Sigmoid colon (tissue), 7 donors: Measurements from ENCODE around the gene ING3. TPM values are rescaled to one million over a fixed set of nuclear protein-coding genes. Genes with fewer than 3 reads are reported as not detected.

Source experiments
- DNase-seq: peaks from one replicate; pipeline ENCODE4 v3.0.0-alpha.2; 2019
- H3K27ac ChIP-seq, 4 donors: fragments of 200-600 bp; sonication (generic); one replicate each; pipeline ENCODE4 v1.5.1; 2016 to 2019; ENCODE audit warnings: mild to moderate bottlenecking in 1 of 4
- H3K27me3 ChIP-seq, 3 donors: fragments of 200-600 bp; sonication (generic); one replicate each; pipeline ENCODE4 v1.5.1; 2019; ENCODE audit warnings: mild to moderate bottlenecking in 1 of 3
- H3K36me3 ChIP-seq, 4 donors: fragments of 200-600 bp; sonication (generic); one replicate each; pipeline ENCODE4 v1.5.1; 2016 to 2019
- H3K4me1 ChIP-seq, 4 donors: fragments of 200-600 bp; sonication (generic); one replicate each; pipeline ENCODE4 v1.5.1; 2017 to 2019
- H3K4me3 ChIP-seq, 4 donors: fragments of 200-600 bp; sonication (generic); one replicate each; pipeline ENCODE4 v1.5.1; 2017 to 2019; ENCODE audit warnings: mild to moderate bottlenecking in 2 of 4, moderate library complexity in 1 of 4
- H3K9me3 ChIP-seq, 4 donors: fragments of 200-600 bp in 3 of 4; sonication (generic) in 3 of 4; one replicate each; pipeline versions ENCODE4 v1.5.1 to v1.6.1; 2013 to 2019
- EP300 ChIP-seq, 4 donors: sonication (generic); formaldehyde crosslinking; IDR thresholded peaks; one replicate each; pipeline ENCODE4 v1.6.1; 2017; ENCODE audit warnings: antibody characterized with exemption in 4 of 4
- POLR2A ChIP-seq, 2 donors: fragments of 450-650 bp; IDR thresholded peaks; one replicate each; pipeline ENCODE4 v1.6.1; 2016; ENCODE audit warnings: antibody characterized with exemption in 2 of 2, mild to moderate bottlenecking in 2 of 2, moderate library complexity in 2 of 2
- POLR2AphosphoS5 ChIP-seq, 4 donors: sonication (generic); formaldehyde crosslinking; IDR thresholded peaks; one replicate each; pipeline ENCODE4 v1.6.1; 2017; ENCODE audit warnings: antibody characterized with exemption in 4 of 4
- WGBS, 2 donors: extraction: QIAGEN DNeasy Blood & Tissue Kit; methylation state at CpG; one replicate each; pipeline ENCODE4 v1.1.7; 2013; 5-methylcytosine and 5-hydroxymethylcytosine counted together
- intact Hi-C: fragments of 100-400 bp; cut with DNase I; formaldehyde crosslinking; loops from one replicate; pipeline ENCODE4 v1.15.1; 2023
- polyA plus RNA-seq, 3 donors: library from polyadenylated mRNA; stranded (reverse); fragments of 200-250 nt; gene quantifications; one replicate each; pipeline ENCODE4 v1.2.3, GENCODE V29; 2013
- total RNA-seq, 4 donors: library from RNA; depleted of rRNA; stranded (reverse); fragments of >200 nt; gene quantifications; one replicate each; pipeline ENCODE4 v1.1.0, GENCODE V29; 2016
- TF ChIP-seq, protein P1 (sequence below), 4 experiments: fragments of 450-650 bp in 3 of 4; fragments of 200-600 bp in 1 of 4; IDR thresholded peaks; one replicate each; pipeline ENCODE4 v1.5.1; 2016 to 2019; ENCODE audit warnings: antibody characterized with exemption in 4 of 4, mild to moderate bottlenecking in 3 of 4, moderate library complexity in 2 of 4
- donor health status: healthy with polysubstance abuse.
- donor health status: Bipolar disorder and iron deficiency.
- donor health status: healthy.

Gene ING3
- total and polyA plus RNA-seq, 7 donors, result 9.6 to 33.1 (median 16.6) TPM

DNA sequence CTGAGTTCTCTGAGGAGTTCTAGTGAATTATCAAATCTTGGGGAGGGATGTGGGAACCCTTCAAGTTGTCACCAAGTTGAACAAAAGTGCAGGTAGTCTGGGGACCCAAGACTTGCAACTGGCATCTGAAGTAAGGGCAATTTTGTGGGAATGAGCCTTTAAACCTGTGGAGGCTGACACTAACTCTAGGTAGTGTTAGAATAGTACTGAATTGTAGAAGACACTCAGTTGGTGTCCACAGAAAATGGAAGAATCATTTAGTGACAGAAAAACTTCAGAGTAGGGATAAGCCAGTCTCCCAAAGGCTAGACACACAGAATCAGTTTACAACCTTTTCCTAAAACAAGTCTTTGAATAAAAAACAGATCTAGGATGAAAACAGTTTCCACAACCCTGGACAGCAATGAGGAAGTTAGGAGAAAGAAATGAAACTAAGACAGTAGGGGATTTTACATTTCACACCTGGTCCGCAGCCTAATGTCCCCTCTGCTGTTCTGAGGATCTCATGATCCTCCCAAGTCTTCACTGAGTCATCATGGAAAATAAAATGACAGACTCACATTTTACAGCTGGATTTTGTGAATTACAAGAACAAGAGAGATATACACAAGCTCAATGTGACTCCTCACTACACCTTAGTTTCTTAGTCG, 23.0 kb upstream of the ING3 start:
- Histone ChIP-seq H3K27me3 (no peaks in the 10 kb centered on the region), H3K9me3 (no peaks in the 10 kb centered on the region), H3K27ac (no peak overlapping the region), H3K4me3 (no peak overlapping the region), H3K4me1 (no peaks in the 10 kb centered on the region), H3K36me3 (no peaks in the 10 kb centered on the region)
- 82 to 88% methylated on average over 2 of the region's 2 CpGs for WGBS, 2 donors
- TF ChIP-seq POLR2A (IDR thresholded peaks at IDR 0.05), result no peak
- TF ChIP-seq EP300 (IDR thresholded peaks at IDR 0.05), result no peak
- TF ChIP-seq, protein P1, sequence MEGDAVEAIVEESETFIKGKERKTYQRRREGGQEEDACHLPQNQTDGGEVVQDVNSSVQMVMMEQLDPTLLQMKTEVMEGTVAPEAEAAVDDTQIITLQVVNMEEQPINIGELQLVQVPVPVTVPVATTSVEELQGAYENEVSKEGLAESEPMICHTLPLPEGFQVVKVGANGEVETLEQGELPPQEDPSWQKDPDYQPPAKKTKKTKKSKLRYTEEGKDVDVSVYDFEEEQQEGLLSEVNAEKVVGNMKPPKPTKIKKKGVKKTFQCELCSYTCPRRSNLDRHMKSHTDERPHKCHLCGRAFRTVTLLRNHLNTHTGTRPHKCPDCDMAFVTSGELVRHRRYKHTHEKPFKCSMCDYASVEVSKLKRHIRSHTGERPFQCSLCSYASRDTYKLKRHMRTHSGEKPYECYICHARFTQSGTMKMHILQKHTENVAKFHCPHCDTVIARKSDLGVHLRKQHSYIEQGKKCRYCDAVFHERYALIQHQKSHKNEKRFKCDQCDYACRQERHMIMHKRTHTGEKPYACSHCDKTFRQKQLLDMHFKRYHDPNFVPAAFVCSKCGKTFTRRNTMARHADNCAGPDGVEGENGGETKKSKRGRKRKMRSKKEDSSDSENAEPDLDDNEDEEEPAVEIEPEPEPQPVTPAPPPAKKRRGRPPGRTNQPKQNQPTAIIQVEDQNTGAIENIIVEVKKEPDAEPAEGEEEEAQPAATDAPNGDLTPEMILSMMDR (IDR thresholded peaks at IDR 0.05), result no peak
- no peak for TF ChIP-seq POLR2AphosphoS5 (IDR thresholded peaks at IDR 0.05)
- DNase-seq, result no peak
- intact Hi-C loops, result no loop called here

DNA sequence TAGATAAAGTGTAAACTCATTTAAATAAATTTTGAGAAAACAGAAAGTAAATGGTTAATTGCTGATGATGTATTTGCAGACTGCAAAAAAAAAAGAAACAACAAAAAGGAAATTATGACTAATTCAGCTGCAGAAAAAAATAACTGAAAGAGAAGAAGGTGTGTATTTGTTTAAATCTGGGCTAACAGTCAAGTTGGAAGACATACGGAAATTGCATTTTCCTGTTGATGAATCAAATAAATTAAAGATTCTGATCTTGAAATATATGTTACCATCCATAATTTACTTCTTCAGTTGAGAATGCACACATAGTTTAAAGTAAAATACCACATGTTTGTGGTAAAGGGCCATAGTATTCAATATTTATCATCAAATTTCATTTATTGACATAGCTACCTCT, 19.3 kb upstream of the ING3 start:
- no peaks in the 10 kb centered on the region for H3K36me3 ChIP-seq
- H3K4me1 ChIP-seq, result peaks cover 0 to 8% (median 7%) of the 10 kb centered on the region in 4 donors
- 57 to 58% methylated on average over 1 of the region's 1 CpG for WGBS, 2 donors
- intact Hi-C loops, result no loop called here
- H3K27me3 ChIP-seq, result no peaks in the 10 kb centered on the region
- no peak overlapping the region for H3K4me3 ChIP-seq
- no peaks in the 10 kb centered on the region for H3K9me3 ChIP-seq
- TF ChIP-seq POLR2AphosphoS5 (IDR thresholded peaks at IDR 0.05) (no peak), POLR2A (IDR thresholded peaks at IDR 0.05) (no peak), EP300 (IDR thresholded peaks at IDR 0.05) (no peak)
- TF ChIP-seq, protein P1 (IDR thresholded peaks at IDR 0.05), result no peak
- DNase-seq, result no peak
- H3K27ac ChIP-seq, result no peak overlapping the region

DNA sequence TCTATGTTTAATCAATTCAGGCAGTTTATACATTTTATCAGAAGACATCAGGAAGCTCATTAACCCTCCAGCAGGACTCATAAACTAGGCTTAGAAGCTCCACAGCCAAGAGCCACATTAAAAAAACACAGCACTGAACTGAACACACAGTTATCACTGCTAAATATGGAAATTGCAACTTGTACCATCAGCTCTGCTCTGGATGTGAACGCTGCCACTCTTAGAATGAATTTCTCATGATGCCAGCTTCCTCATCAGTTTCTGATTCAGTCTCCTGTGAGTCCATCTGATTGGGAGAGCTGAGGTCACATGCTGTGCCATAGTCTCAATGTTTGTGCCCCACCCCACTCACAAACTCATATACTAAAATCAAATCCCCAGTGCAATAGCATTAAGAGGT, 17.1 kb upstream of the ING3 start:
- no peak overlapping the region for H3K4me3 ChIP-seq
- intact Hi-C loops, result no loop called here
- whole genome bisulfite sequencing, 2 donors, result 43 to 65% methylated on average over 1 of the region's 1 CpG
- H3K27ac ChIP-seq, result peak overlapping the region in 1 of 4 donors; percentile 1
- H3K9me3 ChIP-seq, result no peaks in the 10 kb centered on the region
- H3K27me3 ChIP-seq, result no peaks in the 10 kb centered on the region
- DNase-seq, result no peak
- no peaks in the 10 kb centered on the region for H3K36me3 ChIP-seq
- peaks cover 0 to 12% (median 7%) of the 10 kb centered on the region in 4 donors for H3K4me1 ChIP-seq
- TF ChIP-seq, protein P1 (IDR thresholded peaks at IDR 0.05), result no peak
- TF ChIP-seq POLR2AphosphoS5 (IDR thresholded peaks at IDR 0.05), result no peak
- TF ChIP-seq EP300 (IDR thresholded peaks at IDR 0.05), result no peak
- no peak for TF ChIP-seq POLR2A (IDR thresholded peaks at IDR 0.05)

DNA sequence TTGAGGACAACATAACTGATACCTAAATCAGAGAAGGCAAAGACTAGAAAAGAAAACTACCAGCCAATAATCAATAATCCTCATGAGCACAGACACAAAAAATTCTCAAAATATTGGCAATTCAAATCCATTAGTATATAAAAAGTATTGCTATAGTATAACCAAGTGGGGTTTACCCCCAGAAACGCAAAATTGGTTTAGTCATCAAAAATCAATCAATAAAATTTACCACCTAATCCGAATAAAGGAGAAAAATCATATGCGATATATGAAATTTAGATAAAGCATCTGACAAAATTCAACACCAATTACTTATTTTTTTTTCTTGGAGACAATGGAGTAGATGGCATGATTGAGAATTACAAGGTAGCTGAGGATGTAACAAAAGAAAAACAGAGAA, 11.2 kb upstream of the ING3 start:
- Histone ChIP-seq H3K4me1 (peaks cover 0 to 23% (median 0%) of the 10 kb centered on the region in 4 donors), H3K36me3 (no peaks in the 10 kb centered on the region), H3K4me3 (no peak overlapping the region), H3K27ac (no peak overlapping the region), H3K27me3 (no peaks in the 10 kb centered on the region), H3K9me3 (no peaks in the 10 kb centered on the region)
- no peak for DNase-seq
- WGBS, 2 donors, result 93 to 95% methylated on average over 3 of the region's 3 CpGs
- no peak for TF ChIP-seq POLR2AphosphoS5 (IDR thresholded peaks at IDR 0.05)
- TF ChIP-seq, protein P1 (IDR thresholded peaks at IDR 0.05), result no peak
- no peak for TF ChIP-seq POLR2A (IDR thresholded peaks at IDR 0.05)
- no peak for TF ChIP-seq EP300 (IDR thresholded peaks at IDR 0.05)
- intact Hi-C loops, result no loop called here

DNA sequence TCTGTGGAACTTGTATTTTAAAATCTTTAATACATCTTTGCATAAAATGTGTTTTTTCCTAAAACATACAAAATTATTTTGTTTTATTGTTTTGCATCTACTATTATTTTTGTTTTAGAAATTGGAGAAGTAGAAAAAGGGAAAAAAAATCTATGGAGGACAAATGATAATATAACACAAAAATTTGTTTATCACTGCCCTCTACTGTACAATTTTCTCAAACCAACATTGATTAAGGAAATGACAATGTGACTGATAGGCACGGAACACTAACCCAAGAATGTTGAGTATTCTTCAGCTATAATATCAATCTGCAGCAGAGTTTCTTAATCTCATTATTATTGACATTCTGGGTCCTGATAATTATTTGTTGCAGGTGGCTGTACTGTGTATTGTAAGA, 9.5 kb upstream of the ING3 start:
- Histone ChIP-seq H3K4me1 (peaks cover 0 to 41% (median 8%) of the 10 kb centered on the region in 4 donors), H3K4me3 (no peak overlapping the region), H3K9me3 (no peaks in the 10 kb centered on the region), H3K27me3 (no peaks in the 10 kb centered on the region), H3K36me3 (no peaks in the 10 kb centered on the region), H3K27ac (peak overlapping the region in 1 of 4 donors; percentile 5)
- TF ChIP-seq POLR2A (IDR thresholded peaks at IDR 0.05) (no peak), POLR2AphosphoS5 (IDR thresholded peaks at IDR 0.05) (no peak)
- TF ChIP-seq, protein P1 (IDR thresholded peaks at IDR 0.05), result peak in 1 of 4 experiments; percentile 17
- WGBS, 2 donors, result 0 to 15% methylated on average over 1 of the region's 1 CpG
- no peak for DNase-seq
- intact Hi-C loops, result loop anchor here (5.0 kb wide), 1 partner anchor 139 kb away; no protein-coding TSS in a partner anchor
